ENCODE data around the gene RAB19.

DNA sequence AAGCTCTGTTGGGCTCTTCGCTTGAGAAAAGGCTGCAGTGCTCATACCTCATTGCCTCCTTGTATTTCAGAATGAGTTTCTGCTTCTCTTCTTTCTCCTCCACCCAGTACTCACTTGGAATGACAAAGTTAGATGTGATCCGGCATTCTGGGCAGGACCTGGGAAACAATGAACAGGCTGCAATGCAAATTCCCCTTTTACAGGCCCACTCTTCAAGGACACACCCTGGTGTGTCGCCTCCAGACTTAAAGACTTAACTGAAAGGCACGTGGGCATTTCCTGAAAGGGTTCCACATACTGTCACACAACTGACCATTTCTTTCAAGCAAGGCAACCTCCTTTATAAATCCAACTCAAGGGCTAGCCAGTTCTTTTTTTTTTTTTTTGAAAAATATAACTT lies 51.9 kb downstream of the RAB19 start:
- no peak for TF ChIP-seq ZSCAN4 (tag by site-specific recombination; IDR thresholded peaks at IDR 0.05)
- no peak for TF ChIP-seq KLF17 (tag by site-specific recombination; IDR thresholded peaks at IDR 0.05)
- TF ChIP-seq CTCF (tag by site-specific recombination; IDR thresholded peaks at IDR 0.05), result no peak
- TF ChIP-seq, protein P1, sequence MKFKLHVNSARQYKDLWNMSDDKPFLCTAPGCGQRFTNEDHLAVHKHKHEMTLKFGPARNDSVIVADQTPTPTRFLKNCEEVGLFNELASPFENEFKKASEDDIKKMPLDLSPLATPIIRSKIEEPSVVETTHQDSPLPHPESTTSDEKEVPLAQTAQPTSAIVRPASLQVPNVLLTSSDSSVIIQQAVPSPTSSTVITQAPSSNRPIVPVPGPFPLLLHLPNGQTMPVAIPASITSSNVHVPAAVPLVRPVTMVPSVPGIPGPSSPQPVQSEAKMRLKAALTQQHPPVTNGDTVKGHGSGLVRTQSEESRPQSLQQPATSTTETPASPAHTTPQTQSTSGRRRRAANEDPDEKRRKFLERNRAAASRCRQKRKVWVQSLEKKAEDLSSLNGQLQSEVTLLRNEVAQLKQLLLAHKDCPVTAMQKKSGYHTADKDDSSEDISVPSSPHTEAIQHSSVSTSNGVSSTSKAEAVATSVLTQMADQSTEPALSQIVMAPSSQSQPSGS (tag by site-specific recombination; IDR thresholded peaks at IDR 0.05; ENCODE audit: low read depth), result no peak
- no peak for TF ChIP-seq ZBTB8A (tag by site-specific recombination; IDR thresholded peaks at IDR 0.05)
- TF ChIP-seq ZNF501 (tag by site-specific recombination; IDR thresholded peaks at IDR 0.05), result no peak
- no peak for TF ChIP-seq ZNF639 (tag by site-specific recombination; IDR thresholded peaks at IDR 0.05)
- TF ChIP-seq PRDM1 (tag by site-specific recombination; IDR thresholded peaks at IDR 0.05), result no peak
- TF ChIP-seq ZNF335 (tag by site-specific recombination; conservative IDR thresholded peaks at IDR 0.05), result no peak

Data from HEK293 (cell line).